Retinal pigment epithelial cell (primary cell): ENCODE results near the gene CARNS1.

Experiments
- DNase-seq: peaks from one replicate; pipeline ENCODE4 v3.0.0-alpha.2; 2010; ENCODE audit warnings: low read depth
- H3K4me3 ChIP-seq: 2 replicates; pipeline ENCODE4 v1.5.1; 2011; ENCODE audit warnings: mild to moderate bottlenecking, low read length, control low read depth, moderate library complexity
- CTCF ChIP-seq: conservative IDR thresholded peaks from 2 replicates; pipeline ENCODE4 v1.5.1; 2011; ENCODE audit warnings: low read depth, low read length, control low read depth, inconsistent platforms

Gene CARNS1

GRCh38 chr11:67429038-67429668, 13.7 kb downstream of the CARNS1 start:
- H3K4me3 ChIP-seq: peak overlapping the region; percentile 63
- no peak for DNase-seq
- TF ChIP-seq CTCF: no peak

- DNase-seq: no peak
- H3K4me3 ChIP-seq: no peak overlapping the region
- TF ChIP-seq CTCF: no peak
Observed at GRCh38 chr11:67429722-67430121, 14.2 kb downstream of the CARNS1 start.

GRCh38 chr11:67431346-67432249, 16.1 kb downstream of the CARNS1 start:
- DNase-seq: no peak
- no peak for TF ChIP-seq CTCF
- no peak overlapping the region for H3K4me3 ChIP-seq

- TF ChIP-seq CTCF: no peak
- no peak overlapping the region for H3K4me3 ChIP-seq
- DNase-seq: no peak
Observed at GRCh38 chr11:67432655-67433349, 17.3 kb downstream of the CARNS1 start.

- no peak for DNase-seq
- H3K4me3 ChIP-seq: no peak overlapping the region
- no peak for TF ChIP-seq CTCF
Observed at GRCh38 chr11:67433536-67434394, 18.3 kb downstream of the CARNS1 start.

GRCh38 chr11:67434395-67434881, 19.0 kb downstream of the CARNS1 start:
- TF ChIP-seq CTCF: no peak
- DNase-seq: no peak
- H3K4me3 ChIP-seq: no peak overlapping the region
